Pancreas (tissue), 10 donors: ENCODE measurements around the gene GRN. TPM values are rescaled to one million over a fixed set of nuclear protein-coding genes. Genes with fewer than 3 reads are reported as not detected.
A peak's percentile ranks its signal among the peaks of the same experiment; 100 is the strongest.

ENCODE experiments used
- ATAC-seq, 4 donors: fragments of 200-7000 bp; cut with Tn5 transposase; one replicate each; pipeline versions ENCODE4 v1.8.0 to v1.9.1; 2020; ENCODE audit warnings: mild to moderate bottlenecking in 4 of 4, moderate library complexity in 4 of 4
- DNase-seq, 6 donors: peaks; one replicate each; pipeline ENCODE4 v3.0.0-alpha.2; 2020
- FAIRE-seq: peaks from 2 replicates; lab custom pipeline; 2012; peaks lifted over from hg19 to GRCh38; lab: Jason Lieb, UNC
- H3K27ac ChIP-seq, 4 donors: fragments of 200-600 bp; sonication (generic); 1 replicate in 3 of 4; 2 replicates in 1 of 4; pipeline versions ENCODE4 v1.5.0 to v1.8.0; 2020
- H3K27me3 ChIP-seq, 4 donors: fragments of 200-600 bp; one replicate each; pipeline ENCODE4 v1.8.0; 2021
- H3K36me3 ChIP-seq, 3 donors: fragments of 200-600 bp; sonication (generic) in 1 of 3; one replicate each; pipeline versions ENCODE4 v1.5.0 to v1.8.0; 2020 to 2021
- H3K4me1 ChIP-seq, 3 donors: fragments of 200-600 bp; one replicate each; pipeline ENCODE4 v1.8.0; 2021
- H3K4me3 ChIP-seq, 4 donors: fragments of 200-600 bp; sonication (generic) in 2 of 4; one replicate each; pipeline versions ENCODE4 v1.5.0 to v1.8.0; 2020 to 2021
- H3K9me3 ChIP-seq, 4 donors: fragments of 200-600 bp; one replicate each; pipeline ENCODE4 v1.8.0; 2021
- WGBS, 2 donors: extraction: QIAGEN DNeasy Blood & Tissue Kit; methylation state at CpG; one replicate each; pipeline ENCODE4 v1.1.7; 2013; 5-methylcytosine and 5-hydroxymethylcytosine counted together
- intact Hi-C, 3 donors: fragments of 100-400 bp; cut with DNase I; formaldehyde crosslinking; loops; one replicate each; pipeline versions ENCODE4 v1.11.1 to v1.14.2; 2022
- polyA plus RNA-seq, 2 donors: library from polyadenylated mRNA; stranded (reverse); fragments of 200-250 nt; gene quantifications; one replicate each; pipeline ENCODE4 v1.2.3, GENCODE V29; 2013
- total RNA-seq, 6 donors: library from RNA; stranded (reverse); fragmentation: NEBNext Ultra II Directional in 4 of 6; extraction: Animal tissue kit (Norgen Biotek cat#: 25700) in 4 of 6; gene quantifications; one replicate each; pipeline versions ENCODE4 v1.2.1 to v1.2.4, GENCODE V29; 2021 to 2023
- TF ChIP-seq, protein P1 (sequence below), 4 donors: fragments of 200-600 bp; sonication (generic) in 3 of 4; IDR thresholded peaks; one replicate each; pipeline versions ENCODE4 v1.5.0 to v1.8.0; 2021; ENCODE audit warnings: antibody characterized with exemption in 4 of 4
- donor health status: healthy with polysubstance abuse.
- donor health status: DM: no; HTN: no; CAD: no; lungs with moderate emphysema.
- donor health status: DM: no; HTN: no; CAD: no.
- donor health status: control.
- donor health status: control.
- donor health status: Bipolar disorder and iron deficiency.
- donor health status: DM: yes; HTN: yes; CAD: no.
- donor health status: DM: no; HTN: no; CAD: no.
- donor health status: DM: no; HTN: no; CAD: no.
- donor health status: DM: yes; HTN: yes; CAD: no.

GRN gene
- total and polyA plus RNA-seq, 8 donors, result 48.0 to 229 (median 69.6) TPM

DNA sequence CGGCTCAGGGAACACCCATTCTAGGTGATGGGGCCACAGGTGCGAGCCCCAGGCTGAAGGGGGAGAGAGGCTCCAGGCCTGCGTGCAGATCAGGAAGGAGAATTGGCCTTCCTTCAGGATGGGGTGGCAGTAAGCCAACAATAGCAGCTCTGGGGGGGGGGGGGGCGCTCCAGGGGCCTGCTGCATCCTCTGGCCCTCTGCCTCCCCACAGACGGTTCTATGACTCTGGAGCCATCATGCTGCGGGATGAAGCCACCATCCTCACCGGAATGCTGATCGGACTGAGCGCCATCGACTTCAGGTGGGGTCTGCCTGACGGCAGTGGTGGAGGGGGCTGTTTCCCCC is 30.6 kb upstream of the GRN start:
- Histone ChIP-seq H3K27ac (no peak overlapping the region), H3K4me3 (peak overlapping the region in 1 of 4 donors; percentile 38), H3K9me3 (no peaks in the 10 kb centered on the region), H3K27me3 (peaks cover 0 to 5% (median 0%) of the 10 kb centered on the region in 4 donors), H3K36me3 (no peaks in the 10 kb centered on the region), H3K4me1 (no peaks in the 10 kb centered on the region)
- TF ChIP-seq, protein P1, sequence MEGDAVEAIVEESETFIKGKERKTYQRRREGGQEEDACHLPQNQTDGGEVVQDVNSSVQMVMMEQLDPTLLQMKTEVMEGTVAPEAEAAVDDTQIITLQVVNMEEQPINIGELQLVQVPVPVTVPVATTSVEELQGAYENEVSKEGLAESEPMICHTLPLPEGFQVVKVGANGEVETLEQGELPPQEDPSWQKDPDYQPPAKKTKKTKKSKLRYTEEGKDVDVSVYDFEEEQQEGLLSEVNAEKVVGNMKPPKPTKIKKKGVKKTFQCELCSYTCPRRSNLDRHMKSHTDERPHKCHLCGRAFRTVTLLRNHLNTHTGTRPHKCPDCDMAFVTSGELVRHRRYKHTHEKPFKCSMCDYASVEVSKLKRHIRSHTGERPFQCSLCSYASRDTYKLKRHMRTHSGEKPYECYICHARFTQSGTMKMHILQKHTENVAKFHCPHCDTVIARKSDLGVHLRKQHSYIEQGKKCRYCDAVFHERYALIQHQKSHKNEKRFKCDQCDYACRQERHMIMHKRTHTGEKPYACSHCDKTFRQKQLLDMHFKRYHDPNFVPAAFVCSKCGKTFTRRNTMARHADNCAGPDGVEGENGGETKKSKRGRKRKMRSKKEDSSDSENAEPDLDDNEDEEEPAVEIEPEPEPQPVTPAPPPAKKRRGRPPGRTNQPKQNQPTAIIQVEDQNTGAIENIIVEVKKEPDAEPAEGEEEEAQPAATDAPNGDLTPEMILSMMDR (IDR thresholded peaks at IDR 0.05), result no peak
- FAIRE-seq (no peak), DNase-seq (no peak), ATAC-seq (no peak)
- 47 to 49% methylated on average over 10 of the region's 11 CpGs for WGBS, 2 donors
- intact Hi-C loops, result no loop called here

DNA sequence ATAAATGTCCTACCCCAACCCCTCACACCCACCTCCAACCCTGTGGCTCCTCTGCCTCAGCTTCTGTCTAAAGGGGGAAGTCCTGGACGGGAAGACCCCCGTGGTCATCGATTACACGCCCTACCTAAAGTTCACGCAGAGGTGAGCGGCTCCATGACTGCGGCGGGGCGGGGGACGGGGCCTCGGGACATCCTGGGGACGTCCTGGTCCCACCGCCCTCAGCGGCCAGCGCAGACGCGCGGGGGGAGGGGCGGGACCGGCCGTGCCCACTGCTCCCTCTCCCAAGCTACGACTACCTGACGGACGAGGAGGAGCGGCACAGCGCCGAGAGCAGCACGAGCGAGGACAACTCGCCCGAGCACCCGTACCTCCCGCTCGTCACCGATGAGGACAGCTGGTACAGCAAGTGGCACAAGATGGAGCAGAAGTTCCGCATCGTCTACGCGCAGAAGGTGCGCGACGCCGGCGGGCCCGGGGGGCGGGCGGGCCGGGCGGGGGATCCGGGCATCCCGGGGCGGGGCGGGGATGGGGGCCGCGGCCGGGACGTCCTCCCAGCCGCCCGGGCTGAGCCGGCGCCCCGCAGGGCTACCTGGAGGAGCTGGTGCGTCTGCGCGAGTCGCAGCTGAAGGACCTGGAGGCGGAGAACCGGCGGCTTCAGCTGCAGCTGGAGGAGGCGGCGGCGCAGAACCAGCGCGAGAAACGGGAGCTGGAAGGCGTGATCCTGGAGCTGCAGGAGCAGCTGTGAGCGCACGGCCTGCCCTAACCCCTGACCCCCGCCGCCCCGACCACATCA is 30.0 kb upstream of the GRN start:
- peaks cover 2 to 6% (median 5%) of the 10 kb centered on the region in 3 donors for H3K36me3 ChIP-seq
- 3 to 4% methylated on average over 51 to 81 of the region's 81 CpGs for WGBS, 2 donors
- FAIRE-seq, result no peak
- H3K27me3 ChIP-seq, result peaks cover 0 to 5% (median 0%) of the 10 kb centered on the region in 4 donors
- intact Hi-C loops, result no loop called here
- peak in 3 of 6 donors; percentile 57 to 84 (median 72) for DNase-seq
- H3K9me3 ChIP-seq, result no peaks in the 10 kb centered on the region
- no peaks in the 10 kb centered on the region for H3K4me1 ChIP-seq
- peak overlapping the region in 2 of 4 donors; percentile 27 to 38 for H3K4me3 ChIP-seq
- no peak overlapping the region for H3K27ac ChIP-seq
- peak; percentile 12 to 71 (median 48) for ATAC-seq
- TF ChIP-seq, protein P1 (IDR thresholded peaks at IDR 0.05), result no peak

DNA sequence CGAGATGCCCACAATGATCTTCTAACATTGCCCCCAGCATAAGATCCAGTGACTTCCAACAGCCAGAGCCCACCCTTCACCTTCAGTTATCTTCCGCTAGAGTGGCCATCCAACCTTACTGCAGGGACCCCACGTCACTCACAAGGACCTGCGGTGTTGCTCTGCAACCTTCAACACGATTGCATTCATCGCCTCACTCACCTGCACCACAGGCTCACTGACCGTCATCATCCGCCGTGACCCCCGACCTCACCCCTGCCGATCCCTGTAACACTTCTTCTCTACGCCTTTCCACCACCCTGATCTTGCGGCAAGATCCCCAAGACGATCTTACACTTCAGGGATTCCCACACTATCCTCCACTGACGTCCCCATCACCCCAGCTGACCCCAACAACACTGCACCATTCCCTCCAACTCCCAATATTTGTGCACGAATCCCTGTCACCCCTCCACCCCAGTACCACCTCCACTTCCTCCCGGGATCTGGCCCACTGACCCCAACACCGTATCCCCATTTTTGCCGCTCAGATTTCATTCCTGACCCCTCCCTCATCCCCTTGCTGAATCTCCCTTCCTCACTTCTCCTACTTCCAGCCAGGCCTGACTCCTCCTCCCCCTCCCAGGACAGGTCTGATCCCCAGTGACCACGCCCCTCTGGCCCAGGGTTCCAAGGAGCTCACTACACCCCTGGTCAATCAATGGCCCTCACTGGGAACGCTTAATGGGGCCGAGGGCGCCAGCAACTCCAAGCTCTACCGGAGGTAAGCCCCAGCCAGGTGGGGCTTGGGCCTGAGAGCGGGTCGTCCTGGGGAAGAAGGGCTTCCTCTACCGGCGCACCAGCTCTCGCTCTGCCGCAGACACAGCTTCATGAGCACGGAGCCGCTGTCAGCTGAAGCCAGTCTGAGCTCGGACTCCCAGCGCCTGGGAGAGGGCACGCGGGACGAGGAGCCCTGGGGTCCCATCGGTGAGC is 29.1 kb upstream of the GRN start:
- Histone ChIP-seq H3K27me3 (peaks cover 0 to 5% (median 0%) of the 10 kb centered on the region in 4 donors), H3K4me1 (no peaks in the 10 kb centered on the region), H3K4me3 (no peak overlapping the region), H3K27ac (no peak overlapping the region), H3K36me3 (peaks cover 2 to 14% (median 5%) of the 10 kb centered on the region in 3 donors), H3K9me3 (no peaks in the 10 kb centered on the region)
- TF ChIP-seq, protein P1 (IDR thresholded peaks at IDR 0.05), result no peak
- WGBS, 2 donors, result 12% methylated on average over 38 of the region's 38 CpGs
- no peak for FAIRE-seq
- intact Hi-C loops, result no loop called here
- no peak for ATAC-seq
- DNase-seq, result peak in 1 of 6 donors; percentile 51

DNA sequence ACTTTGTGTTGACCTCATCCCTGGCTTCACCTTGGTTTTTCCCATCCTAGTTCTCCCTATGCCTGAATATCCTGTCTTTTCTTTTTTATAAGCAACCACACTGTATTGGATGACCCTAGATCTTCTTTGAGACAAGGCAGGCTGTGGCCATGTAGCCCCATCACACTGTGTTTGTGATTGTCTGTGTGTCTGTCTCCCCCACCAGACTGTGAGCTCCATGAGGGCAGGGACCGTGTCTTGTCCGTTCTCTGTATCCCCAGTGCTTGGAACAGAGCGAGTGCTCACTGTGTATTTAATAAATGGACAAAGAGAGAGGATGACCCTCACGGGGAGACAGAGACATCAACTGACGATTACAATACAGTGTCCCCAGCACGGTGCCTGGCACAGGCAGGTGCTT is 27.6 kb upstream of the GRN start:
- ATAC-seq (no peak), DNase-seq (no peak), FAIRE-seq (no peak)
- H3K36me3 ChIP-seq, result peaks cover 2 to 24% (median 18%) of the 10 kb centered on the region in 3 donors
- TF ChIP-seq, protein P1 (IDR thresholded peaks at IDR 0.05), result no peak
- H3K4me3 ChIP-seq, result no peak overlapping the region
- H3K27me3 ChIP-seq, result peaks cover 0 to 5% (median 0%) of the 10 kb centered on the region in 4 donors
- H3K4me1 ChIP-seq, result no peaks in the 10 kb centered on the region
- H3K9me3 ChIP-seq, result no peaks in the 10 kb centered on the region
- WGBS, 2 donors, result 76 to 84% methylated on average over 6 of the region's 6 CpGs
- intact Hi-C loops, result no loop called here
- no peak overlapping the region for H3K27ac ChIP-seq
